Endothelial cell of umbilical vein (primary cell): ENCODE measurements around the gene MOB3B. TPM values are rescaled to one million over a fixed set of nuclear protein-coding genes. Genes with fewer than 3 reads are reported as not detected.

ENCODE experiments used
- BruUV-seq: library from RNA; stranded (reverse); fragments of 400-500 nt; replicated peaks from 2 replicates; lab custom pipeline; 2021; lab: Mats Ljungman, UMichigan
- CTCF ChIA-PET: fragments of 300-600, 350-600 bp; sonication (Branson Sonifier 250); formaldehyde crosslinking; loops from one replicate; lab custom pipeline; 2021; ENCODE audit warnings: antibody characterized with exemption, inconsistent platforms; lab: Charles Lee
- POLR2A ChIA-PET: fragments of 300-600, 350-600 bp; sonication (Branson Sonifier 250); formaldehyde crosslinking; loops from one replicate; lab custom pipeline; 2021; ENCODE audit warnings: antibody characterized with exemption, inconsistent platforms; lab: Charles Lee
- DNase-seq: peaks from one replicate; pipeline ENCODE4 v3.0.0-alpha.2; 2011; ENCODE audit warnings: low read depth, low spot score
- FAIRE-seq: peaks from 2 replicates; lab custom pipeline; 2011; peaks lifted over from hg19 to GRCh38; lab: Jason Lieb, UNC
- H2AFZ ChIP-seq: 2 replicates; pipeline ENCODE4 v1.6.0; 2012; ENCODE audit warnings: low read depth, low read length, control low read depth, inconsistent platforms
- H3K27ac ChIP-seq: 2 replicates; pipeline ENCODE4 v1.5.1; 2011; ENCODE audit warnings: low read depth, mild to moderate bottlenecking, control low read depth, low read length, moderate library complexity; ENCODE audit not compliant: insufficient read depth
- H3K27me3 ChIP-seq, 2 experiments: 2 replicates each; pipeline versions ENCODE4 v1.6.0 to v1.6.1; 2011; ENCODE audit warnings: low read length in 2 of 2, mixed read lengths in 1 of 2; ENCODE audit not compliant: control insufficient read depth in 2 of 2, insufficient read depth in 2 of 2
- H3K36me3 ChIP-seq, 2 experiments: 2 replicates in 1 of 2; 3 replicates in 1 of 2; pipeline ENCODE4 v1.5.1; 2011; ENCODE audit warnings: low read length in 2 of 2, mild to moderate bottlenecking in 1 of 2, moderate library complexity in 1 of 2; ENCODE audit not compliant: control insufficient read depth in 2 of 2, insufficient read depth in 2 of 2; ENCODE audit errors: extremely low read depth in 1 of 2
- H3K4me1 ChIP-seq: 3 replicates; pipeline ENCODE4 v1.5.1; 2011; ENCODE audit warnings: mild to moderate bottlenecking, low read length; ENCODE audit not compliant: control insufficient read depth, insufficient read depth; ENCODE audit errors: extremely low read depth
- H3K4me2 ChIP-seq: 2 replicates; pipeline ENCODE4 v1.6.1; 2011; ENCODE audit warnings: low read length, control low read depth, mixed read lengths; ENCODE audit not compliant: insufficient read depth
- H3K4me3 ChIP-seq, 3 experiments: fragments of 200-600 bp in 1 of 3; sonication (generic), shearing (Covaris generic) in 1 of 3; replicated peaks in 1 of 3; 2 replicates each; pipeline ENCODE4 v1.5.1; 2011 to 2016; ENCODE audit warnings: control low read depth in 3 of 3, low read length in 3 of 3, mild to moderate bottlenecking in 2 of 3, inconsistent platforms in 1 of 3, low read depth in 1 of 3, moderate library complexity in 1 of 3; ENCODE audit not compliant: insufficient read depth in 1 of 3
- H3K79me2 ChIP-seq: 2 replicates; pipeline ENCODE4 v1.6.0; 2012; ENCODE audit warnings: low read length, inconsistent platforms; ENCODE audit not compliant: control insufficient read depth, insufficient read depth
- H3K9ac ChIP-seq: replicated peaks from 2 replicates; pipeline ENCODE3; 2011; ENCODE audit warnings: low read length, control low read depth; ENCODE audit not compliant: insufficient read depth; ENCODE audit errors: extremely low read depth
- H3K9me1 ChIP-seq: replicated peaks from 3 replicates; pipeline ENCODE4 v1.6.0; 2011; ENCODE audit warnings: mild to moderate bottlenecking, low read length; ENCODE audit not compliant: control insufficient read depth, insufficient read depth; ENCODE audit errors: extremely low read depth
- H3K9me3 ChIP-seq: replicated peaks from 2 replicates; pipeline ENCODE4 v1.5.1; 2012; ENCODE audit warnings: low read length, inconsistent platforms; ENCODE audit not compliant: control insufficient read depth, insufficient read depth
- H4K20me1 ChIP-seq: replicated peaks from 2 replicates; pipeline ENCODE3; 2011; ENCODE audit warnings: mild to moderate bottlenecking, low read length; ENCODE audit not compliant: control insufficient read depth, insufficient read depth; ENCODE audit errors: extremely low read depth
- EZH2 ChIP-seq: IDR thresholded peaks from 2 replicates; pipeline ENCODE4 v1.6.1; 2012; ENCODE audit warnings: borderline replicate concordance, low read depth, mild to moderate bottlenecking, moderate library complexity, low read length, inconsistent platforms; ENCODE audit not compliant: severe bottlenecking
- FOS ChIP-seq: IDR thresholded peaks from 2 replicates; pipeline ENCODE4 v1.6.1; 2011; ENCODE audit warnings: mild to moderate bottlenecking, low read length, moderate library complexity, borderline replicate concordance; ENCODE audit not compliant: insufficient read depth
- GATA2 ChIP-seq: IDR thresholded peaks from 2 replicates; pipeline ENCODE4 v1.7.0; 2011; ENCODE audit warnings: low read depth, mild to moderate bottlenecking, moderate library complexity, mixed read lengths, low read length; ENCODE audit not compliant: insufficient read length, insufficient read depth
- JUN ChIP-seq: IDR thresholded peaks from 2 replicates; pipeline ENCODE4 v1.6.1; 2011; ENCODE audit warnings: borderline replicate concordance, low read depth; ENCODE audit not compliant: insufficient read length, insufficient read depth
- MYC ChIP-seq: IDR thresholded peaks from one replicate; pipeline ENCODE4 v1.6.1; 2011; ENCODE audit warnings: mild to moderate bottlenecking, low read depth, low read length
- POLR2A ChIP-seq: IDR thresholded peaks from 2 replicates; pipeline ENCODE4 v1.6.1; 2012; ENCODE audit warnings: low read depth, mild to moderate bottlenecking, control low read depth, low read length
- POLR2AphosphoS5 ChIP-seq: IDR thresholded peaks from 2 replicates; pipeline ENCODE4 v1.6.1; 2012; ENCODE audit warnings: low read depth, mild to moderate bottlenecking, control low read depth, low read length, moderate library complexity; ENCODE audit not compliant: insufficient read depth
- dilution Hi-C: fragments of 300-500 bp; cut with MboI; formaldehyde crosslinking; loops from one replicate; pipeline ENCODE4 v1.15.0; 2019; ENCODE audit warnings: low sequenced_read_pairs; ENCODE audit not compliant: extremely low pct_ligation_motif_present
- intact Hi-C: fragments of 100-400 bp; cut with micrococcal nuclease; formaldehyde crosslinking; loops from one replicate; pipeline ENCODE4 v1.10.0; 2022
- polyA plus RNA-seq, 4 experiments: library from polyadenylated mRNA; depleted of rRNA in 3 of 4; stranded (reverse) in 3 of 4; unstranded in 1 of 4; fragments of >200 nt; gene quantifications; 2 replicates each; pipeline versions ENCODE4 v1.2.1 to v1.2.3, GENCODE V29; 2011 to 2012; ENCODE audit warnings: missing spikeins in 1 of 4
- total RNA-seq: library from RNA; stranded (reverse); gene quantifications from 2 replicates; pipeline ENCODE4 v1.2.3, GENCODE V29; 2021
- TF ChIP-seq, protein P1 (sequence below), 2 donors: IDR thresholded peaks; 1 replicate in 1 of 2; 2 replicates in 1 of 2; pipeline ENCODE4 v1.5.1; 2011; ENCODE audit warnings: low read length in 2 of 2, mild to moderate bottlenecking in 2 of 2, moderate library complexity in 2 of 2, control low read depth in 1 of 2, inconsistent platforms in 1 of 2, low read depth in 1 of 2; ENCODE audit not compliant: insufficient read depth in 1 of 2; ENCODE audit errors: extremely low read depth in 1 of 2
- TF ChIP-seq, protein P2 (sequence below): IDR thresholded peaks from 2 replicates; pipeline ENCODE4 v1.6.1; 2011; ENCODE audit not compliant: insufficient read depth, insufficient read length

The MOB3B gene
- total and polyA plus RNA-seq, 2 donors (not counting 3 experiments of a cell fraction or from before 2014, with no cell fraction given): 0.03 TPM; not detected in 1

DNA sequence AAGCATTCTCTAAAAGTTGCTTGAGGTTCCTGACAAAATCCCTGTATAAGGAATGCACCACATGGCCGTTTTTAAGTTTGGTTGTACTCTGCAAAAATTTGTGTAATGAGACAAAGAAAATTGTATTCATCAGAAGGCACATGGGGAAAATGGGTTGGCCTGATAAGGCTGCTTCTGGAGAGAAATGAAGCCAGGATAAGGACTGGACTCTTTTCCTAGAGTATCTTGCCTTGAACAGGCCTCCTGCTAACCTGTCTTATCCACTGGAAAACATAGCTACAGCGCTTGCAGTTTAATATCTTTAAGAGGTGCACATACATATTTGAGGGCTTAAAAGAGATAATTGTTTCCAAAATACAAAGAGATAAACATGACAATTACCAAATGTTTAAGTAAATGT, 46.9 kb downstream of the MOB3B start:
- TF ChIP-seq EZH2: no peak
- TF ChIP-seq, protein P1, sequence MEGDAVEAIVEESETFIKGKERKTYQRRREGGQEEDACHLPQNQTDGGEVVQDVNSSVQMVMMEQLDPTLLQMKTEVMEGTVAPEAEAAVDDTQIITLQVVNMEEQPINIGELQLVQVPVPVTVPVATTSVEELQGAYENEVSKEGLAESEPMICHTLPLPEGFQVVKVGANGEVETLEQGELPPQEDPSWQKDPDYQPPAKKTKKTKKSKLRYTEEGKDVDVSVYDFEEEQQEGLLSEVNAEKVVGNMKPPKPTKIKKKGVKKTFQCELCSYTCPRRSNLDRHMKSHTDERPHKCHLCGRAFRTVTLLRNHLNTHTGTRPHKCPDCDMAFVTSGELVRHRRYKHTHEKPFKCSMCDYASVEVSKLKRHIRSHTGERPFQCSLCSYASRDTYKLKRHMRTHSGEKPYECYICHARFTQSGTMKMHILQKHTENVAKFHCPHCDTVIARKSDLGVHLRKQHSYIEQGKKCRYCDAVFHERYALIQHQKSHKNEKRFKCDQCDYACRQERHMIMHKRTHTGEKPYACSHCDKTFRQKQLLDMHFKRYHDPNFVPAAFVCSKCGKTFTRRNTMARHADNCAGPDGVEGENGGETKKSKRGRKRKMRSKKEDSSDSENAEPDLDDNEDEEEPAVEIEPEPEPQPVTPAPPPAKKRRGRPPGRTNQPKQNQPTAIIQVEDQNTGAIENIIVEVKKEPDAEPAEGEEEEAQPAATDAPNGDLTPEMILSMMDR (IDR thresholded peaks at IDR 0.05; ENCODE audit: extremely low read depth in 1 of 2, insufficient read depth in 1 of 2, low read depth in 1 of 2, low read length in 2 of 2): no peak
- no peak for TF ChIP-seq GATA2
- TF ChIP-seq, protein P2, sequence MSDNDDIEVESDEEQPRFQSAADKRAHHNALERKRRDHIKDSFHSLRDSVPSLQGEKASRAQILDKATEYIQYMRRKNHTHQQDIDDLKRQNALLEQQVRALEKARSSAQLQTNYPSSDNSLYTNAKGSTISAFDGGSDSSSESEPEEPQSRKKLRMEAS: no peak
- no peak for TF ChIP-seq FOS
- no peak for TF ChIP-seq MYC
- TF ChIP-seq POLR2AphosphoS5: no peak
- no peak for TF ChIP-seq POLR2A
- no peak for TF ChIP-seq JUN
- Histone ChIP-seq H3K9me3 (no peaks in the 10 kb centered on the region), H3K79me2 (no peaks in the 10 kb centered on the region), H3K4me2 (no peak overlapping the region), H3K27me3 (no peaks in the 10 kb centered on the region), H3K9ac (no peak overlapping the region), H3K4me3 (no peak overlapping the region), H4K20me1 (peaks cover 2% of the 10 kb centered on the region), H2AFZ (no peak overlapping the region), H3K9me1 (no peaks in the 10 kb centered on the region), H3K36me3 (no peaks in the 10 kb centered on the region), H3K4me1 (no peaks in the 10 kb centered on the region), H3K27ac (no peak overlapping the region)
- no peak for FAIRE-seq
- no TSS peak for BruUV-seq
- POLR2A ChIA-PET: no interaction called here
- intact Hi-C loops (no loop called here), dilution Hi-C loops (no loop called here)
- DNase-seq: no peak
- CTCF ChIA-PET: no interaction called here
